HepG2 (cell line): ENCODE measurements around the gene RNF8. TPM values are rescaled to one million over a fixed set of nuclear protein-coding genes. Genes with fewer than 3 reads are reported as not detected.
A peak's percentile ranks its signal among the peaks of the same experiment; 100 is the strongest.

Source experiments
- ATAC-seq: fragments of 200-7000 bp; cut with Tn5 transposase; 3 replicates; pipeline ENCODE4 v1.9.1; 2020; ENCODE audit warnings: mild to moderate bottlenecking, moderate library complexity
- BruUV-seq: library from RNA; stranded (reverse); fragments of 400-500 nt; replicated peaks from 2 replicates; lab custom pipeline; 2021; lab: Mats Ljungman, UMichigan
- CTCF ChIA-PET: fragments of 300-600 bp; formaldehyde crosslinking; extraction: SDS; loops from one replicate; lab custom pipeline; 2021; ENCODE audit warnings: low total read pairs, inconsistent platforms, low intra/inter-chr PET ratio; lab: Yijun Ruan, JAX
- POLR2A ChIA-PET: fragments of 350-600 bp; sonication (Branson Sonifier 250); formaldehyde crosslinking; loops from one replicate; lab custom pipeline; 2020; ENCODE audit warnings: antibody characterized with exemption, inconsistent platforms; lab: Yijun Ruan, JAX
- DNase-seq: peaks from one replicate; pipeline ENCODE4 v3.0.0-alpha.2; 2015; ENCODE audit warnings: low spot score
- FAIRE-seq: peaks from 3 replicates; lab custom pipeline; 2011; peaks lifted over from hg19 to GRCh38; lab: Jason Lieb, UNC
- H2AFZ ChIP-seq: one replicate; pipeline ENCODE4 v1.6.1; 2011; ENCODE audit warnings: low read length, inconsistent platforms
- H3K27ac ChIP-seq: fragments of 300-600 bp; 3 replicates; pipeline ENCODE4 v1.8.0; 2011; ENCODE audit warnings: mixed run types, mild to moderate bottlenecking, mixed read lengths, low read length, inconsistent platforms; ENCODE audit not compliant: insufficient read depth; ENCODE audit errors: extremely low read length
- H3K27me3 ChIP-seq, 2 experiments: fragments of 200-600 bp in 1 of 2; 2 replicates in 1 of 2; 3 replicates in 1 of 2; pipeline versions ENCODE4 v1.6.0 to v1.8.0; 2011; ENCODE audit warnings: low read length in 2 of 2, mild to moderate bottlenecking in 2 of 2, moderate library complexity in 2 of 2, inconsistent platforms in 1 of 2; ENCODE audit not compliant: insufficient read depth in 2 of 2, control insufficient read depth in 1 of 2
- H3K36me3 ChIP-seq, 2 experiments: fragments of 200-600 bp in 1 of 2; replicated peaks in 1 of 2; 2 replicates in 1 of 2; 3 replicates in 1 of 2; pipeline versions ENCODE4 v1.5.1 to v1.8.0; 2011; ENCODE audit warnings: low read length in 2 of 2, inconsistent platforms in 1 of 2; ENCODE audit not compliant: insufficient read depth in 2 of 2, control insufficient read depth in 1 of 2
- H3K4me1 ChIP-seq: 2 replicates; pipeline ENCODE4 v1.5.1; 2012; ENCODE audit warnings: low read length, inconsistent platforms; ENCODE audit not compliant: insufficient read depth
- H3K4me2 ChIP-seq: 2 replicates; pipeline ENCODE4 v1.6.0; 2011; ENCODE audit warnings: low read depth, low read length, inconsistent platforms
- H3K4me3 ChIP-seq, 3 experiments: fragments of 200-600 bp in 1 of 3; sonication (generic), shearing (Covaris generic) in 1 of 3; replicated peaks in 1 of 3; 2 replicates each; pipeline ENCODE4 v1.5.1; 2011 to 2016; ENCODE audit warnings: low read length in 3 of 3, inconsistent platforms in 2 of 3, low read depth in 2 of 3, mild to moderate bottlenecking in 2 of 3, control low read depth in 1 of 3, mixed read lengths in 1 of 3; ENCODE audit not compliant: insufficient read depth in 1 of 3
- H3K79me2 ChIP-seq: one replicate; pipeline ENCODE4 v1.6.1; 2011; ENCODE audit warnings: low read length, inconsistent platforms; ENCODE audit not compliant: insufficient read depth
- H3K9ac ChIP-seq: 2 replicates; pipeline ENCODE4 v1.6.0; 2011; ENCODE audit warnings: mild to moderate bottlenecking, low read depth, low read length, inconsistent platforms; ENCODE audit not compliant: insufficient read depth
- H3K9me3 ChIP-seq: 2 replicates; pipeline ENCODE4 v1.5.1; 2012; ENCODE audit warnings: mild to moderate bottlenecking, low read length
- H4K20me1 ChIP-seq: 2 replicates; pipeline ENCODE4 v1.6.0; 2011; ENCODE audit warnings: inconsistent platforms, mild to moderate bottlenecking, low read length, moderate library complexity; ENCODE audit not compliant: insufficient read depth
- ATF5 ChIP-seq: sonication (generic); formaldehyde crosslinking; IDR thresholded peaks from 2 replicates; pipeline ENCODE4 v1.4.0; 2020; ENCODE audit warnings: mild to moderate bottlenecking, low read depth, missing genetic modification reagents
- HDAC1 ChIP-seq: sonication (generic); formaldehyde crosslinking; IDR thresholded peaks from 2 replicates; pipeline ENCODE4 v1.5.1; 2020; ENCODE audit warnings: mild to moderate bottlenecking, missing genetic modification reagents
- HHEX ChIP-seq: IDR thresholded peaks from 2 replicates; pipeline ENCODE4 v1.6.1; 2016; ENCODE audit warnings: control low read depth
- HIC2 ChIP-seq: sonication (generic); formaldehyde crosslinking; IDR thresholded peaks from 2 replicates; pipeline ENCODE4 v1.9.0; 2022; ENCODE audit warnings: low read depth, missing genetic modification reagents
- HOMEZ ChIP-seq: IDR thresholded peaks from 2 replicates; pipeline ENCODE4 v1.6.1; 2016; ENCODE audit warnings: low read depth
- MEF2D ChIP-seq: sonication (generic); formaldehyde crosslinking; IDR thresholded peaks from 2 replicates; pipeline ENCODE4 v1.5.1; 2020; ENCODE audit warnings: mild to moderate bottlenecking, missing genetic modification reagents
- NCOR1 ChIP-seq: fragments of 200-600 bp; sonication (generic); IDR thresholded peaks from 2 replicates; pipeline ENCODE4 v1.7.0; 2017; ENCODE audit warnings: antibody characterized with exemption, low read length, borderline replicate concordance
- RARA ChIP-seq: IDR thresholded peaks from 2 replicates; pipeline ENCODE4 v1.6.1; 2016; ENCODE audit warnings: missing genetic modification reagents, missing compliant biosample characterization
- SOX6 ChIP-seq, 2 experiments: fragments of 450-650 bp in 1 of 2; sonication (generic) in 1 of 2; formaldehyde crosslinking in 1 of 2; IDR thresholded peaks; 2 replicates each; pipeline versions ENCODE4 v1.4.0 to v1.6.1; 2017 to 2020; ENCODE audit warnings: antibody characterized with exemption in 1 of 2, mild to moderate bottlenecking in 1 of 2, missing genetic modification reagents in 1 of 2
- TCF12 ChIP-seq, 2 experiments: fragments of 450-650 bp in 1 of 2; sonication (generic) in 1 of 2; formaldehyde crosslinking in 1 of 2; IDR thresholded peaks; 2 replicates each; pipeline versions ENCODE4 v1.6.1 to v1.8.0; 2017 to 2022; ENCODE audit warnings: antibody characterized with exemption in 1 of 2, mild to moderate bottlenecking in 1 of 2, missing genetic modification reagents in 1 of 2, moderate library complexity in 1 of 2
- TFAP4 ChIP-seq: sonication (generic); IDR thresholded peaks from 2 replicates; pipeline ENCODE4 v1.6.1; 2016; ENCODE audit warnings: low read depth, borderline replicate concordance
- ZFP36L1 ChIP-seq: sonication (generic); formaldehyde crosslinking; IDR thresholded peaks from 2 replicates; pipeline ENCODE4 v1.8.0; 2022; ENCODE audit warnings: mild to moderate bottlenecking, missing genetic modification reagents, moderate library complexity
- ZFP90 ChIP-seq: sonication (generic); formaldehyde crosslinking; IDR thresholded peaks from 2 replicates; pipeline ENCODE4 v1.8.0; 2022; ENCODE audit warnings: missing genetic modification reagents, mild to moderate bottlenecking, inconsistent platforms, borderline replicate concordance
- ZNF292 ChIP-seq: sonication (generic); formaldehyde crosslinking; IDR thresholded peaks from 2 replicates; pipeline ENCODE4 v1.8.1; 2022; ENCODE audit warnings: mild to moderate bottlenecking, low read depth, missing genetic modification reagents, borderline replicate concordance
- ZNF326 ChIP-seq: sonication (generic); formaldehyde crosslinking; IDR thresholded peaks from 2 replicates; pipeline ENCODE4 v1.4.0; 2020; ENCODE audit warnings: missing genetic modification reagents, borderline replicate concordance
- ZNF550 ChIP-seq: sonication (generic); formaldehyde crosslinking; IDR thresholded peaks from 2 replicates; pipeline ENCODE4 v1.4.0; 2020; ENCODE audit warnings: mild to moderate bottlenecking, missing genetic modification reagents, borderline replicate concordance
- ZNF576 ChIP-seq: sonication (generic); formaldehyde crosslinking; IDR thresholded peaks from 2 replicates; pipeline ENCODE4 v1.4.0; 2020; ENCODE audit warnings: mild to moderate bottlenecking, missing genetic modification reagents
- WGBS: methylation state at CpG from one replicate; pipeline ENCODE4 v1.1.6; 2017; ENCODE audit warnings: low lambda C conversion rate; 5-methylcytosine and 5-hydroxymethylcytosine counted together
- in situ Hi-C: cut with HindIII; loops from 2 replicates; pipeline ENCODE4 v1.10.0; 2017; ENCODE audit warnings: low pct_unique_long_range_greater_than_20kb; ENCODE audit not compliant: extremely low pct_ligation_motif_present
- intact Hi-C: fragments of 100-400 bp; cut with micrococcal nuclease; formaldehyde crosslinking; loops from one replicate; pipeline ENCODE4 v1.10.0; 2022; ENCODE audit not compliant: unreplicated experiment
- polyA plus RNA-seq, 8 experiments: library from polyadenylated mRNA; depleted of rRNA in 3 of 8; stranded (reverse) in 7 of 8; unstranded in 1 of 8; fragments of >200 nt; fragmentation: Illumina TruSeq in 4 of 8; extraction: Trizol in 4 of 8; gene quantifications; 2 replicates each; pipeline versions ENCODE4 v1.2.1 to v1.2.3, GENCODE V29; 2011 to 2016; ENCODE audit warnings: low read depth in 4 of 8, missing spikeins in 1 of 8, mixed read lengths in 1 of 8; ENCODE audit not compliant: insufficient read depth in 1 of 8
- total RNA-seq, 5 experiments: library from RNA; depleted of rRNA; stranded (reverse); fragments of >200 nt; fragmentation: Illumina TruSeq; extraction: Trizol; gene quantifications; 2 replicates each; pipeline ENCODE4 v1.2.3, GENCODE V29; 2016; ENCODE audit warnings: low read depth in 1 of 5

RNF8 gene
- total and polyA plus RNA-seq, 2 of the 13 experiments (the other 11 are each of a cell fraction or from before 2014, with no cell fraction given), result 21.8 to 47.6 TPM

GRCh38 chr6:37433657-37434271, 80.0 kb downstream of the RNF8 start:
- BruUV-seq, result TSS peak; percentile 64
- TF ChIP-seq HHEX (CRISPR knock-in tag) (0 out of 2 replicates have a peak, but pooled peaks have one; percentile 8), RARA (CRISPR knock-in tag) (peak; percentile 19; the same call in 1 of the 2 replicates), ZNF576 (0 out of 2 replicates have a peak, but pooled peaks have one; percentile 48), ZNF292 (0 out of 2 replicates have a peak, but pooled peaks have one; percentile 15), SOX6 (IDR thresholded peaks at IDR 0.05) (no peak), SOX6 (CRISPR knock-in tag; IDR thresholded peaks at IDR 0.05) (peak; percentile 14; the same call in 1 of the 2 replicates), ZNF326 (CRISPR knock-in tag) (0 out of 2 replicates have a peak, but pooled peaks have one; percentile 38), ZFP90 (CRISPR knock-in tag) (0 out of 2 replicates have a peak, but pooled peaks have one; percentile 55), NCOR1 (no peak), TCF12 (IDR thresholded peaks at IDR 0.05) (no peak), TCF12 (CRISPR knock-in tag; IDR thresholded peaks at IDR 0.05) (0 out of 2 replicates have a peak, but pooled peaks have one; percentile 15), ATF5 (CRISPR knock-in tag) (0 out of 2 replicates have a peak, but pooled peaks have one; percentile 32), HIC2 (0 out of 2 replicates have a peak, but pooled peaks have one; percentile 18), ZFP36L1 (CRISPR knock-in tag) (0 out of 2 replicates have a peak, but pooled peaks have one; percentile 39), HDAC1 (no peak), ZNF550 (0 out of 2 replicates have a peak, but pooled peaks have one; percentile 83), MEF2D (CRISPR knock-in tag) (peak; percentile 39; the same call in 1 of the 2 replicates), HOMEZ (CRISPR knock-in tag) (no peak), TFAP4 (peak; percentile 33; the same call in 1 of the 2 replicates)

More at GRCh38 chr6:37433657-37434271, 80.0 kb downstream of the RNF8 start:
- Histone ChIP-seq H2AFZ (no peak overlapping the region), H3K79me2 (peaks cover 22% of the 10 kb centered on the region), H3K27ac (peak overlapping the region; percentile 67), H3K27me3 (no peaks in the 10 kb centered on the region; a peak in 1 of 5 replicates), H3K4me2 (peak overlapping the region; percentile 88), H3K9me3 (no peaks in the 10 kb centered on the region), H3K9ac (peak overlapping the region; percentile 86), H3K4me3 (peak overlapping the region; percentile 87 to 98 (median 90)), H3K4me1 (peaks cover 23% of the 10 kb centered on the region), H4K20me1 (no peaks in the 10 kb centered on the region), H3K36me3 (peaks cover 10 to 29% of the 10 kb centered on the region in 2 experiments)
- intact Hi-C loops (loop anchor here (2.0 to 5.0 kb wide), 2 partner anchors 65 to 106 kb away; no protein-coding TSS in a partner anchor), in situ Hi-C loops (no loop called here)
- 4% methylated on average over 11 of the region's 13 CpGs for WGBS
- POLR2A ChIA-PET, result interaction anchor here (1.3 kb wide), 2 partner anchors 21 to 67 kb away, joined by 3 read pairs; no protein-coding TSS in a partner anchor
- DNase-seq, result peak; percentile 16
- ATAC-seq, result peak; percentile 68
- no peak for FAIRE-seq
- CTCF ChIA-PET, result no interaction called here
